Gastroesophageal sphincter (tissue), 3 donors: Measurements from ENCODE around the gene ARHGEF9.

Experiments
- POLR2A ChIP-seq, 2 donors: fragments of 450-650 bp; IDR thresholded peaks; one replicate each; pipeline ENCODE4 v1.6.1; 2017; ENCODE audit warnings: antibody characterized with exemption in 2 of 2, mild to moderate bottlenecking in 2 of 2, moderate library complexity in 1 of 2
- POLR2AphosphoS5 ChIP-seq: sonication (generic); formaldehyde crosslinking; IDR thresholded peaks from one replicate; pipeline ENCODE4 v1.6.1; 2017; ENCODE audit warnings: antibody characterized with exemption
- TF ChIP-seq, protein P1 (sequence below), 4 experiments: fragments of 200-600 bp in 2 of 4; fragments of 450-650 bp in 2 of 4; sonication (generic) in 1 of 4; IDR thresholded peaks; one replicate each; pipeline ENCODE4 v1.5.1; 2017 to 2019; ENCODE audit warnings: antibody characterized with exemption in 4 of 4, mild to moderate bottlenecking in 2 of 4, moderate library complexity in 2 of 4

DNA sequence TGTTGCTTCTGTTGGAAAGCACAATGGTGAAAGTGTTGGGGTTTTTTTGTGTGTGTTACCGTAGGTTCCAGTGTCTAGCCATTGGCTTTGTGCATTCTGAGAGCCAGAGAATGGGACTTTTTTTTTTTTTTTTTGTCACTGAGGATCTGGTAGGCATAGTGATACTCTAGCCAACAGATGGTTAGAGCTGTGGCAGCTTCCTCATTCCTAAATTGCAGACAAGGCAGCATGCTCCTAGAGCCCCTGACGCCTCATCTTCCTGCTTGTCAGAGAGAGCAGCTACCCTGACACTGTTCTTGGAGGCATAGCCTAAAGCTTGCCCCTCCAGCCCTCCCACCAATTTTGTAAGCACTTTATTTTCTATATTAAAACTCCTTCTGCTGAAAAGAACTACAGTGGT lies 27.0 kb downstream of the ARHGEF9 start:
- TF ChIP-seq, protein P1, sequence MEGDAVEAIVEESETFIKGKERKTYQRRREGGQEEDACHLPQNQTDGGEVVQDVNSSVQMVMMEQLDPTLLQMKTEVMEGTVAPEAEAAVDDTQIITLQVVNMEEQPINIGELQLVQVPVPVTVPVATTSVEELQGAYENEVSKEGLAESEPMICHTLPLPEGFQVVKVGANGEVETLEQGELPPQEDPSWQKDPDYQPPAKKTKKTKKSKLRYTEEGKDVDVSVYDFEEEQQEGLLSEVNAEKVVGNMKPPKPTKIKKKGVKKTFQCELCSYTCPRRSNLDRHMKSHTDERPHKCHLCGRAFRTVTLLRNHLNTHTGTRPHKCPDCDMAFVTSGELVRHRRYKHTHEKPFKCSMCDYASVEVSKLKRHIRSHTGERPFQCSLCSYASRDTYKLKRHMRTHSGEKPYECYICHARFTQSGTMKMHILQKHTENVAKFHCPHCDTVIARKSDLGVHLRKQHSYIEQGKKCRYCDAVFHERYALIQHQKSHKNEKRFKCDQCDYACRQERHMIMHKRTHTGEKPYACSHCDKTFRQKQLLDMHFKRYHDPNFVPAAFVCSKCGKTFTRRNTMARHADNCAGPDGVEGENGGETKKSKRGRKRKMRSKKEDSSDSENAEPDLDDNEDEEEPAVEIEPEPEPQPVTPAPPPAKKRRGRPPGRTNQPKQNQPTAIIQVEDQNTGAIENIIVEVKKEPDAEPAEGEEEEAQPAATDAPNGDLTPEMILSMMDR (IDR thresholded peaks at IDR 0.05), result no peak
- TF ChIP-seq POLR2AphosphoS5 (no peak), POLR2A (IDR thresholded peaks at IDR 0.05) (no peak)
